GM18873 (cell line): ENCODE results near the gene CD96.
"Not testable (repeated sequence)": the region's sequence is repeated elsewhere in the genome, so short reads cannot be mapped to it uniquely, and the experiment has no call there.

Experiments
- ATAC-seq: cut with Tn5 transposase; IDR thresholded peaks from one replicate; pipeline ENCODE4 v1.9.1; 2021; ENCODE audit warnings: mild to moderate bottlenecking, moderate library complexity, moderate number of reproducible peaks; ENCODE audit not compliant: unreplicated experiment, low FRiP score

CD96 gene

DNA sequence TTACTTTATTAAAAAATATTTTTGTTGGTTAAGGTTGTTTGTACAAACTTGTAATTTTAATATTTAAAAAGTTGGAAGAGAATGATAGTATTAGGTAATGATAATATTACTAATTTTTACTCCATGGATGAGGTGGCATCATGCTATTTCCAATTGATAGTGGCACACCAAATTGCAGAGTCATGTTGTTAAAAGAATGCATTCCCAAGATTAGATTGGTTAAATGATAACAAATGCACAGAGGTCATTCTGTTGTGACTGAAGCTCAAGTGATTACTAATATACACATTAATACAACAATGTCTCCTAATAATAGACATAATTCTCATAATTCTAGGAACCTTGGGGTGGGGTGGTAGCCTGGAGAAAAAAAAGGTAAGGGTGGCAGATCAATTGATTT is 126.3 kb downstream of the CD96 start:
- no peak for ATAC-seq

DNA sequence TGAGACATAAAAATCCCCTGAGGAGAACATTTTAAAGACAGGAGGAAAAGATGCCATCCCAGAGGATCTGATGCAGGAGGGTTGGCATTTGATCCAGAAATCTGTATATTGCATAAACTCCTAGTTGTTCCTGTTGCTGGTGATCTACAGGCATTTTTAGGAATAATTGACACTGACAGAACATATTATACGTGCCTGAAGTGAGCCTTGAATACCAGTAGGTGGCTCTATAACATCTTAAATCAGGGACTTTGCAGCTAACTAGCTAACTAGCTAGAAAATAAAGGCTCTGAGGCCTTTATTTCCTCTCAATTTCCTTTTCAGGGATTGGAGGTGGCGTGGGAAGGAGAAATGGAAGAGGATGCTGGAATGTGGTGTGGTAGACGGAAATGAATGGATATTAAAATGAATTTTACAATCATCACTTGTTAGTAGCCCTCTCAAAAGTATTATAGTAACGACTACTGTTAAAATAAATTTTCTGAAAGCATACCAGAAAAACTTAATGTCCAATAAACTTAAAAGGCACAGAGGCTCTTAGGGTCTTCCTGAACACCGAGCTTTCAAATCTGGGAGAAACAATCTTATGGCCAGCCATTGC is 127.0 kb downstream of the CD96 start:
- no peak for ATAC-seq

DNA sequence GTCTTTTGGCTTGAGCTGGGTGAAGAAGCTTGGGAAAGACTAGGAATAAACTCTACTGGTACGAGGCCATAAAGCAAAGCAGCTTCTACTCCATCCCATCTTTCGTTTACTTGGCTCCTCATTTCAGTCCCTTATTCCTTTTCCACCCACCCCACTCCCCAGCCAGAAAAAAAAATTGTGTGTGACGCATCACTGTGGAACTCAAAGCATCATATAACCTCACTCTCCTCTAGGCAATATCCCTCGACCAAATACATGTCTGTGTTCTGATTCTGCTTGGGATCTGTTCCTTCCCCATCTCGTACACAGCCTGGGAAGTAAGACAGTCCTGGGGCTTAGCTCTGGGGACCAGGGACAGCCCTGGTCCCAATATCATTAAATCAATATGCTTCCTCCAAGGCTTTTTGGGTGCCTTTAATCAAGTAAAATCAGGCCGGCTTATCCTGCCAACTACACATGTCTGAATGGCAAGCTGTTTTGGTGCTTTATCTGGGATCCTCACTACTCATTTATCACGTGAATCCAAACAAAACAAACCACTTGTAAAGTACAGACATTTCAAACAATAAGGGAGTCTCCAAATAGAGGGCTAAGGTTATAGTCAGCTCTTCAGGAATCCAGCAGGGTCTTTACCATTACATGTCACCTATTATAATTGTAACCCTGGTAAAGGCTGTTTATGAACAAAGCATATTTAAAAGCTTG is 128.1 kb downstream of the CD96 start:
- no peak for ATAC-seq

DNA sequence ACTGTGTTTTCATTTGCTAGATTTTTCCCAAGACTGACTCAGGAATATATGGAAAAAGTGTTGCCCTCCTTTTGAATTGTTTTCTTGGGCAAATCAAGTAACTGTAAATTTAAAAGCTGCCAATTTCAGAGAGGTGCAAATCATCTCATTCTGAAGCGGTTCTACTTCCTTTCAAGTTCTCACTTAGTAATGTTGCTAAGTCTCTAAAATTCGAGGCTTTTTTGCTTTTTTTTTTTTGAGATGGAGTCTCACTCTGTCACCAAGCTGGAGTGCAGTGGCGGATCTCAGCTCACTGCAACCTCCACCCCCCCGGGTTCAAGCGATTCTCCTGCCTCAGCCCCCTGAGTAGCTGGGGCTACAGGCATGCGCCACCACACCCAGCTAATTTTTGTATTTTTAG is 130.5 kb downstream of the CD96 start:
- not testable (repeated sequence) for ATAC-seq

DNA sequence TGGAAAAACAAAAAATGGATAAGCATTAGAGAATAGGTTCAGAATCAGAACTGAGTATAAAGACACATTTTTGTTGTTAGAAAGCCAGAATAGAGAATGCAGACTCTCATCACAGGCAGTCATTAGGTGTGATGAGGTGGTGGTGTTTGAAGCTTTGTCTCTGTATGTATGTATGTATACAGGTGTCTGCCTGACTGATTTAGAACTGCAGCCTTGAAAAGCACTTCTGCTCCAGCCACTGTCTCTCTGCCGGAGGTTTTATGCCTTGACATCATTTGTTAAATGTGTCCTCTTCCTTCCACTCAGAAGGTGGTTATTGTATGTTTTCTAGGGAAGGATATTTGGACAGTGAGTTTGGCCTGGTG is 133.8 kb downstream of the CD96 start:
- ATAC-seq = no peak

DNA sequence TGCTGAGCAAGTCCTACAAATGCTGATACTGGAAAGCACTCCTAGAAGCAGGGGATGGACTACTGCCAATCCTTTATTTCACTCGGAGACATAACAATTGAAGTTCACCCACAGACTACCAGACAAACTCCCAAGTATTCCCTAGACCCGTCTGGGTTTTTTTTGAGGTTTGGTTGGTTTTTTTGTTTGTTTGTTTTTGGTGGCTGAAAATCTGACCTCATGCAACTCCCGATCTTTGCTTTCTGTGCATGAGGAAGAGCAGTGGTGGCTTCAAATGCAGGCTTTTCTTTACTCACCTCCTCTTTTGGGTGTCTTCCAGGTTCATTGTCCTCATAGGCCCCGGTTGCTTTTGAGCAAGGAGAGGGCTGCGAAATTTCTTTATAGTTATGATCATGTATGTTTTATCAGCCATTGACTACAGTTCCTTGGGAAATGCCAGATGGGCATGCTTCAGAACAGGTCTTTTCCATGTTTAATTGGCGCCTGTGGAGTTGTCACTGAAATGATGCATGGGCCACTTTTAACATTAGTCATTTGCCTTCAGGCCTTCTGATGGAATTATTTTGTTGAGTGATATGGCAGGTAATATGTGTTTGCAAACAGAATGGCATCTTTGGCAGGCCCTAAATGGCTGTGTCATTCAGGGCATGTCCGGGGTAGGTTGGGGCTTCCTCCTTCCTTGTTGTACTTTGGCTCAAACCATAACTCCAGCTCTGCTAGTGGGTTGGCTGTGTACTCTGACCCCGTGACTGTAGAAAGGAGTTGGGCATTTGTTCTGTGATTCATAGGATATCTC is 134.4 kb downstream of the CD96 start:
- peak; percentile 30 for ATAC-seq

DNA sequence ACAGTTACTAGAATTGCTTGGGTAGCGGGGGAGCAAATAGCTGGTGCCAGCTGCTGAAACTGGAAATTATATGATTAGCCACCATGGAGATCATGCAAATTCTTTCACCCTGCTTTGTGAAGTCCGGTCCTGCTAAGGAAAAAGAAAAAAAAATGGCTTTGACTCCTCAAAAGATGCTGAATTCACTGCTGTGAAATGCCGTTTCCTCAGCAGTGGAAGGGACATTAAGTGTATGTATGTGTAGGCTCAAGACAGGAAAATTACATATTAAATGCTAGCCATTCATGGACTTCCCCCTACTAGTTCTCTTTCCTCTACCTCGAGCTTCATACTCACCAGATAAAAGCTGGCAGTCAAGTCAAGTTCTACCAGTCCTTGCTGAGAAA is 135.0 kb downstream of the CD96 start:
- no peak for ATAC-seq

DNA sequence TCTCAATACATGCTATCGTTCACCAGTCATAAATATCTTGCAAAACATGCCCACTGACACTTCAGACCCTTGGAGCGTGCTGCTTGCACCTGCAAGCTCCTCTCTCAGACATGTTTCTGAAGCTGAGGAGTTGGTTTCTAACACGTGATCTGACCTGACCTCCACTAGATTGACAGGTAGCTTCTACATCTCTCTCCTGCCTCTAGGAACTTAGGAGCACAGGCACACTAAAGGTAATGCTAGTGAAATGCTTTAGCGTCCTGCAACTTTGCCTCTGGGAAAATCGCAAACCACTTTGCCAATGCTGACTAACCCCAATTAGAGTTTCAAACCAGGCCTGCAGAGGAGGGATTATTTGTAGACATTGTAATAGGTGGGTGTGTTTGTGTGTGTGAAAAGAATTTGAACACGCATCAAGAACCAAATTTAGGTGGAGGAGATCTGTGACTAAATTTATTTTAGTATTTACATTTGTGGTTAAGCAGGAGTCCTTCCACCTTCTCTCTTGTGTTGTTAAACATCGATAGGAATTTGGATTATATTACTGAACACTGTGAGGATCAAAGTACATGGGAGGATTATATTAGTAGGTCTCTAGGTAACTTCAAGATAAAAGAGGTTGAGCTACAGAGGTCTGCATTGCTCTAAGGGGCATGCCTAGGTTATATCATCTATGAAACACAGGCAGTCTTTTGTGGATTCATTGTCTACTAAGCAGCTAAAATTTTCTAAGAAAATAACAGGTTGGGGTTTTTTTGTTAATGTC is 139.8 kb downstream of the CD96 start:
- ATAC-seq = no peak

DNA sequence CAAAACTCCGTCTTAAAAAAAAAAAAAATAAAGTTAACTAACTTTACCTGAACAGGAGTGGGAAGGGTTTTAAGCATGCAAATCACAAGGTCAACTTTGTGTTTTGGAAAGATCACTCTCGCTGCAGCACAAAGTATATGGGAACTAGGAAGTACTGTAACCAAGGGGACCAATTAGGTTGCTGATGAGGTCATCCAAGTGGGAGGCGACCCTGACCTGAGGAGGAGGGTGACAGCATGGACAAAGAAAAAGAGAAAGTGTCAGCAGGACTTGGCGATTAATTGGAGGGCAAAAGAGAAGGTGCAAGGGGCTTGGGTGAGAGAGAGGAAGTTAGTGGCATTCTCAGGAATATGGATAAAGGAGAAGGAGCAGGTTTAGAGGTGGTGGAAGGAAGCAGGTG is 142.6 kb downstream of the CD96 start:
- ATAC-seq = no peak

DNA sequence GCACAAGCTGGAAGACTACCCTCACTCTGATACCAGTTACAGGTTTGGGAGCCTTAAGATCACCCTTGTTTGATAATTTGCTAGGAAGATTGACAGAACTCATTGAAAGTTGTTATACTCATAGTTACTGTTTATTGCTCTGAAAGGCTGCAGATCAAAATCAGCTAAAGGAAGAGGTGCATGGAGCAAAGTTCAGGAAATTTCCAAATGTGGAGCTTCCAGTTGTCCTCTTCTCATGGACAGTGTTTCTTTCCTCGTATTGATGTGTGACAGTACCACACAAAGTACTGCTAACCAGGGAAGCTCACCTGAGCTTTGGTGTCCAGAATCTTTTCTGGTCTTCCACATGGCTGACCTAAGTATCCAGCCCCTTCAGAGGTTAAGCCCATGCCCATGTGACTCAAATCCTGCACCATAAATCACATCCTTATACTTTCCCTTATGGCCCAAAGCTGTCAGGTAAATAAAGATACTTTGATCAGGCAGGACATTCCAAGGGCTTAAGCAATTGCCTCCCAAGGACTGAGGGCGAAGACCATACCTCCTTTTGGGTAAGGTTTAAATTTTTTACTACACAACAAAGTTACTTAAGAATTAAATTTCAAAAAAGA is 146.3 kb downstream of the CD96 start:
- no peak for ATAC-seq

DNA sequence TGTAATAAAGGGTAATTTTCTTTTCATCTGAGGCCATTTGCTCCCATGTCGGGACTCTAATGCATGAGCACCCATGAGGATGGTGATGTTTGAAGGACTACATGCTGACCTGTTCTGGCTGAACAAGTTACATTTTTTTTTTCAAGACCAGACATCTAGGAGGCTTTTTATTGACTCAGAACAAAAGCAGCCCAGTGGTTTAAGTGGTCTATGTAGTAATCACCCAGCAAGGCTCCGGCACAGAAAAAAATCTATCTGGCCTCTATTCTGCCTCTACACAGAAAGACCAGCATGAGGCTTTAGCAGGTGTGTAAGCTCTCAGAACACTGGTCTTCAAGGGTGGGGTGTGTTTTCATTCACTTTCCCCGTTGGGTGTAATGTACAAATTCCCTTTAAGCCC is 148.2 kb downstream of the CD96 start:
- peak; percentile 93 for ATAC-seq

DNA sequence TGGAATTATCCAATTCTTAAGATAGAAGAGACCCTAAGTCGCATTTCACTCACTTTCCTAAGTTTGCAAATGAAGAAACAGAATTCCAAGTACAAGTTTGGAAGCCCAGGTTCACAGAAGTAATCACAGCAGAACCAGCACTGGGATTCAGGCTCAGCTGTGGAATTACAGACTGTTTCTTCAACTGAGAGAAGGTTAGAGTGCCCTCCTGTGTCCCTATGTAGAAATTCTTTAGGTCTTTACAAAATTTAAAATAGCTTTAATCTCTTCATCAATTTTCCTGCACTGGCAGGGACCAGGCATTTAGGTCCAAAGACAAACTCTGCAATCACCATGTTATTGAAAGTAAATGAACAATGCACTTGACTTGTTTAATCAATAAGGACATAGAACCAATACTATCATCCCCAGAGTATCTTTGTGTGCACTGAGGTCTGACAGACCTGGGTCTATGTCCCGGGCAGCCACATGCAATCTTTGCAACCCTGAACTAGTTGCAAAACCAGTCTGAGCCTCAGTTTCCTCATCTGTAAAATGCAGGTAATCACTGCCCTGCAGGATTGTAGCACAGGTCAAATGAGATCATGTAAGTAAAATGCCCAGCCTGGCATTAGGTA is 149.4 kb downstream of the CD96 start:
- ATAC-seq = no peak

DNA sequence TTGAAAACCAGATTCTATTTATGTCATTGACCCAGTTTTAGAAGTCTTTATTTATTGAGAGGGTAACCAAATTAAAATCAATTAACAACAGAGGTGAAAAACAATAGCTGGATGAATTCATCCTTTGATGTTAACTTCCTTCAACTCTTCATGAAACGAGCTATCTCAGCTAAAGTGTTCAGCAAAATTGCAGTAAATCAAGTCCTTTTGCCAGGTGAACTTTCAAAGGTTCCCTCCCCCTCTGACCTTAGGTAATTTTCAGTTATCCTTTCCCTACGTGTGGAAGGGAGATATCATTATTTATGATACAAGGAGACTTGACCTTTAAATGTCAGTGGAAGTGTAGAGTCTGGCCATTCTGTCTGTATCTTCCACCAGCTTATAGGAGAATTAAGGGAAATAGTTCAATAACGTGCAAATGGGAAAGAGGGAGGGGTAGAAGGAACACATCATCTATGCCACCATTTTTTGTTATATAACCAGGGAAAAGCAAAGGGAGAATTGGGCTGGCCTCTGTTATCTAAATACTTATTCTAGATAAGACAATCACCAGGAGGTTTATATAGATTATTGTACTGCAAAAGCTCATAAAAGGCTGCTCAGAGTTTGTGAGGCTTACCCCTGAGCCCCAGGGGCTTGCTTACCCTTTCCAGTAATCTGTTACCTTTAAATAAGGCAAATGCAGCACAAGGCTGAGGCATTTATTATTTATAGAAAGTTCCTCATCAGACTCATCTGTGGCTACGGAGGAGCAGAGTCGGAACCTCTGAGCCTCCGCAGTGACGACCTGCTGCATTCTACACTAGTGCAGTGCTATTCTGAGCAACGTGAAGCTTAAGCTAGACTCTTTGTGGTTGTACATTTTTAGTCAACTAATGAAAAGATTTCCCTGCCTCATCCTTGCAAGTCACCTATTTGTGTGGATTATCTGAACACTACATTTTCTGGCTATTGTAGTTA is 150.9 kb downstream of the CD96 start:
- ATAC-seq = peak; percentile 63

DNA sequence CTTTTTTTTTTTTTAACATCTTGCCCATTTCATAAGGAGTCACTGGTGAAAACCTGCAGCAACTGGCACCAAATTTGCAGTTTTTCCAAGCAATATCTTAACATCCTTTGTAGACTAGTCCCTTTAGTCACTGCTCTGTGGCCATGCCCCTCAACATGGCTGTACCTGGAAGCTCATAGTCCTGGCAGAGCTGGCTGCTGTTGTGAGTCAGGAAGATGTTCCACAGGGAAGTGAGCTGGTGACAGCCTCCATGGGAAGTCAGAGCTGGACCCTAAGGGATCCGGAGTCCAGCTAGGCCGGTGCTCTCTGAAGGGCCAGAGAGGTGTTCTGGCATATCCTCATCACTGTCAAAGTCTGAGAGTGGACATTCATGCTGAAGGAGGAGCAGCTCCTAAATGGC is 152.5 kb downstream of the CD96 start:
- ATAC-seq = no peak

DNA sequence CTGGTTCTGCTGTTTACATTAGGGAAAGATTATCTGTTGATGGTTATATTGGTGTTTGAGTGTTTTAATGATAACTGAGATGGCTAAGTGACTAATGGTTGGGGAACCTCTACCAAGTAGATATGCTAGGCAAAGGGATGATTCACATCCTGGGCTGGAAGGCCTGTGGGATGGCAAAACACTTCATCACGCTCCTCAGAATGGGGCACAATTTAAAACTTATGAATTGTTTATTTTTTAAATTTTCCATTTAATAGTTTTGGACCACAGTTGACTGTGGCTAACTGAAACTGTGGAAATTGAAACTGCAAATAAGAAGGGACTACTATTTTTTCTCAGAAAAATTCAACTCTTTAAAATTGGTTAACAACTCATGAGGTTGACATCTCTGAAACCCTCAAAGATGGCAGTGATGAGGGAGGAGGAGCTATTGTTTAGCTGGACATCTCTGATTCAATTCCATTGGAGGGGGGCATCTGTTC is 153.7 kb downstream of the CD96 start:
- no peak for ATAC-seq

DNA sequence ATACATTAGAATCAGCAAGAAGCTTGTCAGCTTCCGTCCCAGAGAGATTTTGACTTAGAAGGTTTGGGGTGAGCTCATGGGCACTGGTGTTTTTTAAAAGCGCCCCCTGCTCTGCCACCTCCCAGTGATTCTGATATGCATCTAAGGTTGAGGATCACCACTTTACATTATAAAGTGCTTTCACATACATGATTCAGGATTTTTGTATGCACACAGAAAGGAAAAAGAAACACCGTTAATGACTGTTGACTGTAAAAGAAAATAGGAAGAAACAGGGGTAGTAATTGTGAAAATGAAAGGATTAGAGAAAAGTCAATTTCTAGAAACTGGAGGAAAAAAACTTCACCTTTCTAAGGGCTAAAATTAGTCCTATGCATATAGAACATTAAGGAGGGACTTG is 158.1 kb downstream of the CD96 start:
- ATAC-seq = no peak

DNA sequence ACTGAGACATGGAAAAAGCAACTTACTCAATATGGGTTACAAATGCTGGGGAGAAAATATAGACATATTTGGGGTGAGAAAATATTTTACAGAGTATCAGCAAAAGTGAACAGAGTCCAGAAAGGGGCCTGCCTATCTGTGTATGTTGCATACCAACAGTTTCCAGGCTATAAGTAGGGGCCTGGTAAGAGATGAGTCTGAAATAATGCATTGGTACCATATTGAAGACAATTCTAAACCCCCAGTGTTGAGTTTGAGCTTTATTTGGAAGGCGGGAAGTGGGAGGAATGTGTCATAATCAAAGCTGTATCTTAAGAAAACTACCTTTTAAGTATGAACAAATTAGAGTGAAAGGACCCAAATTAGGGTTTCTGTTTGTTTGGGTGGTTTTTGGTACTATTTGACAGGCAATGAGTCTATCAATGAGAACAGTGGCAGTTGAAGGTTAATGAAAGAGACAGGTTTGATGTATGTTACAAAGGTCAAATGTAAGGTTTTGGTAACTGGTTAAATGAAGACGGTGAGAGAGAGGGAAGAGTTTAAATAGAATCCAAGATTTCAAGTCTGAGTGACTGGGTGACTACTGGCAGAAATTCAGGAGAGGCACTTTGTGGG is 159.4 kb downstream of the CD96 start:
- ATAC-seq = no peak
